ENCODE results near the gene PNMA8C.

PNMA8C gene

GRCh38 chr19:46447824-46448223, 19.1 kb upstream of the PNMA8C start (continued):
- TF ChIP-seq OSR1 (CRISPR knock-in tag; IDR thresholded peaks at IDR 0.05) = no peak
- no peak for TF ChIP-seq PATZ1 (CRISPR knock-in tag; IDR thresholded peaks at IDR 0.05; ENCODE audit: borderline replicate concordance)
- no peak for TF ChIP-seq TCF4 (CRISPR knock-in tag; IDR thresholded peaks at IDR 0.05; ENCODE audit: borderline replicate concordance)
- no peak for TF ChIP-seq ZC3H10 (CRISPR knock-in tag; IDR thresholded peaks at IDR 0.05)
- TF ChIP-seq ZNF8 (CRISPR knock-in tag; IDR thresholded peaks at IDR 0.05) = no peak
- TF ChIP-seq ARNTL (CRISPR knock-in tag; IDR thresholded peaks at IDR 0.05; ENCODE audit: borderline replicate concordance, low read depth) = no peak
- TF ChIP-seq CREB5 (CRISPR knock-in tag; IDR thresholded peaks at IDR 0.05; ENCODE audit: low read depth) = no peak
- no peak for TF ChIP-seq ISL1 (CRISPR knock-in tag; IDR thresholded peaks at IDR 0.05)
- TF ChIP-seq ZFP30 (CRISPR knock-in tag; IDR thresholded peaks at IDR 0.05) = no peak

GRCh38 chr19:46447006-46447405, 18.3 kb upstream of the PNMA8C start:
- TF ChIP-seq CSDC2 (CRISPR knock-in tag; IDR thresholded peaks at IDR 0.05) (no peak), ESRRG (CRISPR knock-in tag; IDR thresholded peaks at IDR 0.05) (no peak), SNAI2 (CRISPR knock-in tag; IDR thresholded peaks at IDR 0.05) (no peak), ZFP30 (CRISPR knock-in tag; IDR thresholded peaks at IDR 0.05) (no peak), TCF4 (CRISPR knock-in tag; IDR thresholded peaks at IDR 0.05; ENCODE audit: borderline replicate concordance) (no peak), RARB (CRISPR knock-in tag; IDR thresholded peaks at IDR 0.05) (no peak), CSRNP3 (CRISPR knock-in tag; IDR thresholded peaks at IDR 0.05) (no peak), POU6F1 (CRISPR knock-in tag; IDR thresholded peaks at IDR 0.05; ENCODE audit: borderline replicate concordance, low read depth) (no peak), GLIS3 (CRISPR knock-in tag; IDR thresholded peaks at IDR 0.05) (no peak), ISL1 (CRISPR knock-in tag; IDR thresholded peaks at IDR 0.05) (no peak), BACH2 (CRISPR knock-in tag; IDR thresholded peaks at IDR 0.05; ENCODE audit: borderline replicate concordance) (no peak), ARNTL (CRISPR knock-in tag; IDR thresholded peaks at IDR 0.05; ENCODE audit: borderline replicate concordance, low read depth) (no peak), CREB5 (CRISPR knock-in tag; IDR thresholded peaks at IDR 0.05; ENCODE audit: low read depth) (no peak), ZFP3 (CRISPR knock-in tag; IDR thresholded peaks at IDR 0.05) (no peak), PATZ1 (CRISPR knock-in tag; IDR thresholded peaks at IDR 0.05; ENCODE audit: borderline replicate concordance) (no peak), PPARA (CRISPR knock-in tag; IDR thresholded peaks at IDR 0.05; ENCODE audit: borderline replicate concordance) (no peak), ZC3H10 (CRISPR knock-in tag; IDR thresholded peaks at IDR 0.05) (no peak), ZNF70 (CRISPR knock-in tag; IDR thresholded peaks at IDR 0.05) (no peak), ZNF565 (CRISPR knock-in tag; conservative IDR thresholded peaks at IDR 0.05; ENCODE audit: low read depth) (no peak)
- no peak for ATAC-seq

- TF ChIP-seq ZFP30 (CRISPR knock-in tag; IDR thresholded peaks at IDR 0.05) (no peak), BACH2 (CRISPR knock-in tag; IDR thresholded peaks at IDR 0.05; ENCODE audit: borderline replicate concordance) (no peak), ZNF70 (CRISPR knock-in tag; IDR thresholded peaks at IDR 0.05) (no peak), TCF4 (CRISPR knock-in tag; IDR thresholded peaks at IDR 0.05; ENCODE audit: borderline replicate concordance) (no peak), ZFP3 (CRISPR knock-in tag; IDR thresholded peaks at IDR 0.05) (no peak), CSRNP3 (CRISPR knock-in tag; IDR thresholded peaks at IDR 0.05) (no peak), POU6F1 (CRISPR knock-in tag; IDR thresholded peaks at IDR 0.05; ENCODE audit: borderline replicate concordance, low read depth) (no peak), PATZ1 (CRISPR knock-in tag; IDR thresholded peaks at IDR 0.05; ENCODE audit: borderline replicate concordance) (no peak), RARB (CRISPR knock-in tag; IDR thresholded peaks at IDR 0.05) (no peak), OSR1 (CRISPR knock-in tag; IDR thresholded peaks at IDR 0.05) (no peak)
- no peak for ATAC-seq
Measured at GRCh38 chr19:46446021-46446420, 17.3 kb upstream of the PNMA8C start.

Measured in SK-N-SH treated with all-trans-retinoic acid at 6 μM for 48 hours (cell line).